Amygdala (tissue), 56 donors: ENCODE measurements around the gene GGCX.
A peak's percentile ranks its signal among the peaks of the same experiment; 100 is the strongest.
"Not testable (repeated sequence)": the region's sequence is repeated elsewhere in the genome, so short reads cannot be mapped to it uniquely, and the experiment has no call there.

Source experiments
- DNase-seq, 56 donors: peaks; one replicate each; lab custom pipeline; 2025; lab: John Stamatoyannopoulos, UW

Gene GGCX

GRCh38 chr2:85595301-85596025 lies 34.2 kb upstream of the GGCX start, which contains the start of gene RNF181:
TSS of gene RNF181 (plus strand) at chr2:85595745. CDS start at chr2:85595764, 19 bp downstream.
- DNase-seq, result peak; percentile 67 to 100 (median 97)

DNA sequence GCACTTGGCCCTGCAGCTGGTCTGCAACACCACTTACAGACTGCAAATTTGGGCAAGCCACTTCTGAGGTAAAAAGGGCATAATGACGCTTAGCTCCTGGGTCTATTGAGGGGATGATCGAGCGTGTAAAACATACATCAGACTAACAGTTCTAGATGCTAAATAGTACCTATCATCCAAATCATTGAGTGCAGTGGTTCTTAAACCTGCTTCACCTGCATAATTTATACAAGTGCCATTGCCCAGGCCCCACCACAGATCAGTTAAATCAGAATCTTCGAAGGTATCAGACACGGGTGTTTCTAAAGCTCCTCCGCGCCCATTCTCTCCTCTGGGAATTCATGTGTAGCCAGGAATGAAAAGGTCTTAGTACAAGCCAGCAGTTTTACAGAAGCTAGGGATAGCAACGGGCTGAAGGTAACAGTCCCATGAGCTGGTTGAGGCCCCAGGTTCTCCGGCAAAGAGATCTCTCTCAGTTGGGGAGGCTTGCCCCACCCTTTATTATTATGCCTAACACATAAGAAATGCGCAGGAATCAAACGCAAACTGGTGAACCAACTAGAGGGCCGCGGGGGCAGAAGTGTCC lies 33.5 kb upstream of the GGCX start:
- DNase-seq, result no peak

DNA sequence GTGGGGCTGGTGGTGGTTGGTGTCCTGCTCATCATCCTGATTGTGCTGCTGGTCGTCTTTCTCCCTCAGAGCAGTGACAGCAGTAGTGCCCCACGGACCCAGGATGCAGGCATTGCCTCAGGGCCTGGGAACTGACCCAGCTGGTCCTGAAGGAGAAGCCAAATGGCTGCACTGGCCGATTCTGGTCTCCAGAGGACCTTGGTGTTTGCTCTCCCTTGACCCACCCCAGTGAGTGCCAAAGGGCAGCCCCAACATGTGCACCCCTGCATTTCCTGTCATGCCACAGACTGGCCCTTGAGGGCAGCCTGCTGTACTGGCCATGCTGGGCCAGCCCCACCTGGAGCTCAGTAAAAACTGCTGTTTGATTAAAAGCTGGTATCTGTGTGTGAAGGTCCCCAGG lies 31.7 kb upstream of the GGCX start:
- DNase-seq, result no peak

DNA sequence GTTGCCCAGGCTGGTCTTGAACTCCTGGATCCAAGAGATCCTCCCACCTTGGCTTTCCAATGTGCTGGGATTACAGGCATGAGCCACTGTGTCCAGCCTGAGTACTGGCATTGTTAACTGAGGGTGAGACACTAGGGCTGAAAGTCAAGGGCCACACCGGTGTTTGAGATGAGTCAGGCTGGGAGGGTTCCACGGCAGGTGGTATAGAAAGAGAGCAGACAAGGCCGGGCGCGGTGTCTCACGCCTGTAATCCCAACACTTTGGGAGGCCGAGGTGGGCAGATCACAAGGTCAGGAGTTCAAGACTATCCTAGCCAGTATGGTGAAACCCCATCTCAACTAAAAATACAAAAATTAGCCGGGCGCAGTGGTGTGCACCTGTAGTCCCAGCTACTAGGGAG lies 31.0 kb upstream of the GGCX start:
- not testable (repeated sequence) for DNase-seq

- DNase-seq, result no peak
Measured at GRCh38 chr2:85591563-85591962, 30.3 kb upstream of the GGCX start.

- DNase-seq, result no peak
Measured at GRCh38 chr2:85590950-85591349, 29.7 kb upstream of the GGCX start.

DNA sequence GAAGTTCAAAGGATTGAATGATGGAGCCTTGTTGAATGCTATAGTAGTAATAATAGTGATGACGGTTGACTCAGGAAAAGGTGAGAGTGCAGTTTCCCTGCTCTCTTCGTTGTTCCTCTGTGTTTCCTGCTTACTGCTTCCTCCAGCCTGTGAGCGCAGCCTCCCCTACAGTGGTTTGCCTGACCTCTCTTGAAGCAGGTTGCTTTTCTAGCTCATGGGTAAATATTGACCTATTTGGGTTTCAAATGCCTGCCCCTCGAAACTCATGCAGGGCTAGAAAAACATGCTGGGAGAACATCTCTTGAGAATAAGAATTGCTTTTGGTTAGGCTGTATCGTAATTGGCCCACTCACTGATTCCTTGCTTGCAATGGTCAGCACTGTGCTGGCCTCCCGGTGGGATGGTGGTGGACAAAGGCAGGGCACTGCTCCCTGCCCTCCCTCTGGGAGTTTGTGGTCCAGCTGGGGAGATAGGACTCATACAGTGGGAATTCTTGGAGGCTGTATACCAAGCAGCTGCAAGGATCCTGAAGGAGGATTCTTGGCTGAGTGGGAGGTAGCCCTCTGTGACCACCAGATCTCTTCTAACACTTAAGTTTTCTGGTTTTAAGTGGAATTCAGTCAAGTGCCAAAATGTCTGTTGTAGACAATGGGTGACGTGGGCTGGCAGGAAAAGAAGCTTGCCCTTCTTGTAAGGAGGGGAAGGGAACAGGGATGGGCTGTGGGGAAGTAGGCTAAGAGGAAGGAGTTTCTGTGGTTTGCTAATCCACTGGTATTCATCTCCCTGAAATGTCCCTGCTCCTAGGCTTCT lies 28.9 kb upstream of the GGCX start:
- peak in 2 of 56 donors; percentile 36 to 37 for DNase-seq

- DNase-seq, result peak in 3 of 56 donors; percentile 12 to 25 (median 18)
Measured at GRCh38 chr2:85589181-85589580, 27.9 kb upstream of the GGCX start.

DNA sequence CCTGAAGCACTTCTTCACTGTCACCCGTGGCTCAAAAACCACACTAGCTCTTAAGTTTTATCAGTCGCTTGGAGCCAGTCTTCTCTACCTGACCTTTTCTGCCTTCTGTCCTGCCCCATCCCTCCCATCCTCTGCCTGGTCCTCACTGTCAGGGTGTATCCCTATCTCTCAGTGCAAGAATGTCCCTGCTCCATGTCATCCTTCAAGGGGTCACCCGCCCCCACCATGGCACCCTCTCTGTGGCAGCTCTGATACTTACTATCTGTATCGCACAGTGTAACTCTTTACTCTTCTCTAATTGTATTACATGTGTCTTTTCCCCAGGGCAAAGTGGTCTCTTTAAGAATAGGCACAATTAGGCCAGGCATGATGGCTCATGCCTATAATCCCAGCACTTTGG lies 27.4 kb upstream of the GGCX start:
- no peak for DNase-seq

DNA sequence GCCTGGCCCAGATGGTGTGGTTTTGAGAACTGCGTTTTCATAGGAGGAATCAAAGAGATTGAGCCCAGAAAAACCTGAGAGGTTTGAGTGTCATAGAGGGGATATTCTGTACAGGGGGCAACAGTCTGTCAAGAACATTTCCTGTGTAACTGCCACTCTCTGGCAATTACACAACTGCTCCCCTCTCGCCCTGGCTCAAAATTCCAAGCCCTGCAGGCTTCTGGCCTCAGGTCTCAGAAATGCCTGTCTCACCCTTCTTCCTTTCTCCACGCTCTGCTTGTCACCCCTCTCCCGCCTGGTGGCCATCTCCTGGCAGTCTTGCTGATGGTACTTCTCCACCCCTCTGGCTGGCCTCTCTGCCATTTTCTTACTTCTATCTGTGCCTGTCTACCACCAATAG lies 26.9 kb upstream of the GGCX start:
- DNase-seq, result no peak

DNA sequence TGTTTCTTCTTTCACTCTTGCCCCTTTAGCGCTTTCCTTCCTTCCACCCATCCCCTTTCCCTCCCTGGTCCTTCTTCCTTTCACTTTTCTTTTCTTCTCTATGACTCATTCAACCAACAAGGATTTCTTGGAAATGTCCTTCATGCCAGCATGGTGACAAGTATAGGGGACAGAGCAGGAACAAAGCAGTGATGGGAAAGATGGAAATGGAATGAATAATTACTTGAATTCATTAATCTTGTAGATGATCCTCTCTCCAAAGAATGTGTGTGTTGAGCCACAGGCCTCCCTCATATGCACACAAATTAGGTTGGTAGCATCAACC lies 24.4 kb upstream of the GGCX start:
- DNase-seq, result no peak

DNA sequence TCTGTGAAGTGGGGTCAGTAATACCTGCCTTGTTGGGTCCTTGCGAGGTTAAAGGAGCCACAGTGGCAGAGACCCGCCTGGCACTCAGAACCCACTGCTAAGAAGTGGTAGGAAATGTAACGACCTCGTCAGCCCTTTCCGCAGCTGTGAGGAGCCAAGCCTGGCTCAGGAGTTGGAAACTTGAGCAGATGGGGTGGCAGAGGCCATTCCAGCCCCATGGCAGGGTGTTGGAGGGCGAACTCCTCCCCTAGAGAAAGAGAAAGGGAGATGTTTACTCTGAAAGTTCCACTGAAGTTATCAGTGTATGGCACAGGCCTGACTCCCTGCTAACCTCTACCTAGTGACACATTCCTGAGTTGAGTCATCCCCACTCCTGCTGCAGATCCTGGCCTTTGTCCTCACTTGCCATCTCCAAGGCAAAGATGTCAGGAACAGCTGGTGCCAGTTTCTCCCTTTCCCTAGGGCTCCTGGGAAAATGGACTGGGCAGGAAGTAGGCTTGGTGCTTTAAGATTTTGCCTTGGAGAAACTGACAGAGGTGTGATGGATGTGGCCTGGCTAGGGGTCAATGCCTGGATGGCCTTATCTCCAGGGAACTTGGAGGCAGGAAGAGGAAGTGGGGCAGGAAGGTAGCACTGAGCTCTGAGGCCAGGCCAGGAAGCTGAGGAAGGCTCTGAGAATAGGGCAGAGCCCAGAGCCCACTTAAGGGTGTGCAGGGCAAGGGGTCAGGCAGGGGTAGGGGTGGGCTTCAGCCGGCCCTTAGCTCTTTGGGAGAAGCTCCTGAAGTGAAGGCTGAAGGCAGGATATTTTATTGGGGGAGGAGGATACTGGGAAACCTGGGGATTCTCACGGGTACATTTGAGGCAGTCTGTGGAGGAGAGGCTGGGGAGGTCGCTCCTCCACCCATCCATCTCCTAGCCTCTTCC lies 23.8 kb upstream of the GGCX start:
- no peak for DNase-seq

- DNase-seq, result peak in 1 of 56 donors; percentile 27
Measured at GRCh38 chr2:85584354-85584856, 23.1 kb upstream of the GGCX start, which contains the start of gene VAMP5. TSS of gene VAMP5 (plus strand) at chr2:85584431. CDS start at chr2:85584491, 60 bp downstream.

DNA sequence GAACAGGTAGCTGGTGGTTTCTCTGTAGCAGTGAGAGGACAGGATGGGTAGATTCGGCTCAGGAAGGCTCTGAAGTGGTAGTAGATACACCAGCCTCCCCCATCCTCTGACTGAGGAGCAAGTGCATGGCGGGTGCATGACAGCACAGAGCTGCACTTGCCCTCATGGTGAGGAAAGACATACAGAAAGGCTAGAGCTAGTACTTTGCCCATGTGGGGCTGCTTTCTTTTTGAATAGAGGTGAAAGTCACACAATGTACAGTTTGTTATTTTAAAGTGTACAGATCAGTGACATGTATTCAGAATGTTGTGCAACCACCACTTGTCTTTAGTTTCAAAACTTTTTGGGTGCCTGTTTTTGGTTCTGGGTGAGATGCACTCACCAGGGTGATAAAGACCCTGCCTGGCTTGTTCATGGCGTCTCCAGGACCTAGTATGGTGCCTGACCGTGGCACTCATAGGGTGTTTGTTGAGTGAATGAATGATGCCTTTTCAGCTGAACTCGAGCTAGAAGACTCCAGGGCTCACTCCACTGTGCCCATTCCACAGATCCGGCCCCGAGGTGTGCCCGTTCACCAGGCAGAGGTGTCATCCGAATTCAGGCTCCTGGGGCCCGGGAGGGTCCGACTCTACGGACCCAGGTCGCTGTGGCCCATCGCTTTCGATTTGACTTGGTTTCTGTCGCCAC lies 22.5 kb upstream of the GGCX start:
- DNase-seq, result no peak

DNA sequence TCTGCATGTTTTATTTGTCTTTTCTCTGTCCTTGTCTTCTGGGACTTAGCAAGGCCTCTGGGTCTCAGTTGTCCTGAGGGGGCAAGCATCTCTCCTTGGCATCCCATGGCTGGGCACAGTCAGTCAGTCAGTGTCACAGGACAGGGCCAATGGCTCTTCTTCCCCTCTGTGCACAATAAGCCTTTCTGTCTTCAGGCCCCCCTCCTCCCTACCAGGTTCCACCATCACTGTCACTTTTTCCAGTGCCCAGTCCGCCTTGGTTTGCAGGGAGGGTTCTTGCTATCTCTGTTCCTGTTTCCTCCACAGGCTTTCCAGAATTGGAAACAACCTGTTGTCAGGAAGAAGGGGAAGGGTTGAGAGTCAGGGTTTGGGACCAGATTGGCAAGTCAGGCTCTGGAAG lies 21.2 kb upstream of the GGCX start:
- DNase-seq, result peak in 6 of 56 donors; percentile 19 to 27 (median 26)

DNA sequence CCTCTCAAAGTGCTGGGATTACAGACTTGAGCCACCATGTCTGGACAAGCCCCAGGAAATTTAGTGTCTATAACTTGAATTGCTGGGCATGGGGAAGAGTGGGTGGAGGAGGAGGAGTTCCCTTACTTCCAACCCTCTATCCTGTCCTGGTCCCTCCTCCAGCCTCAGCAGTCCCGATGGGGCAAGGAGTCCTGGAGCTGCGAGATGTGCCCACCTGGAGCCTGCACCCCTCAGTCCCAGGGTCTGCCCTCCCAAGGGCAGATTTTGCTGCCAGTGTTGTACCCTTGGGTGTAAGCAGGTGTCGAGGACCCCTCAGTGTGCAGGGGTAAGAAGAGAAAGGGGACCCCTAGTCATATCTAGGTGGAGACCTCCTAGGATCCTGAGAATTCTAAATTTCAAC lies 18.9 kb upstream of the GGCX start:
- no peak for DNase-seq

- DNase-seq, result peak in 1 of 56 donors; percentile 20
Measured at GRCh38 chr2:85579266-85579935, 18.1 kb upstream of the GGCX start.

DNA sequence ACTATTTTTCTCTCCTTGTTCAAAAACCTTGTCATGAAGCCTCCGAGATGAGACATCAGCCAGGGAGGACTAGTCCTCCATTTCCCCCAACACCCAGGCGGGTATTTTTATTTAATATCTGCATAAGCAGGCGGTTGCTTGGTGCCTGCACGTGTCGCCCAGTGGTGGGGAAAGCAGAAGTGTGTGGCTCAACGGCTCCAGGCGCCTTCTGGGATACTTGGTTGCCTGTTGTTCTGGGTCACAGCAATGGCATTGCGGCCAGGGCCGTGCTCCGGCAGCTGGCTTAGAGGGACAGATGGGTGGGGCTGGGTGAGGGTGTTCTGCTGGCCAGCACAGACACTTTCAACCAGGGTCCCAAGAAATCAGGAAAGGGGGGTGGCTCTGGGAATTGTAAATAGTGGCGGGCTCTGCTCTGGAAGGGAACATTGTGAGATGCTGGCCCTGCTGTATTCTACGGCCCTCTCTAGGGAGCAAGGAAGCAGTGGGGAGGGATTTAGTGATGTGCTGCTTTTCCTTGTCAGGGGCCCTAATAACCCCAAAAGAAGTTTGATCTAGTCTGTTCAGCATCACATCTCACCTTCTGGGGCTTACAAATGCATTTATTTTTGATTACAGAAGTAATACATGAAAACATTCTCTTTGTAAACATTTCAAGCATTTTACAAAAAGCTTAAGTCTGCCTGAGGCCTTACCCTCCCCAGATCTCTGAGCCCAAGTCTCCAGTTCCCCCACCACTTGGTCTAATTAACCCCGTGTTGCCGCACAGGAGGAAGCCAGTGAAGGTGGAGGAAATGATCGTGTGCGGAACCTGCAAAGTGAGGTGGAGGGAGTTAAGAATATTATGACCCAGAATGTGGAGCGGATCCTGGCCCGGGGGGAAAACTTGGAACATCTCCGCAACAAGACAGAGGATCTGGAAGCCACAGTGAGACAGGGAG lies 17.2 kb upstream of the GGCX start:
- DNase-seq, result peak in 5 of 56 donors; percentile 9 to 25 (median 18)
